Karpas-422 (cell line): ENCODE data around the gene DSEL. TPM values are rescaled to one million over a fixed set of nuclear protein-coding genes. Genes with fewer than 3 reads are reported as not detected.

Experiments
- DNase-seq: peaks from one replicate; pipeline ENCODE4 v3.0.0-alpha.2; 2015
- H2AFZ ChIP-seq: fragments of 200-600 bp; sonication (generic); 2 replicates; pipeline ENCODE4 v1.6.1; 2014; ENCODE audit warnings: antibody characterized with exemption, low read length, mixed read lengths
- H3K27ac ChIP-seq: fragments of 200-600 bp; sonication (generic); 2 replicates; pipeline ENCODE4 v1.5.1; 2014; ENCODE audit warnings: mild to moderate bottlenecking, low read length, moderate library complexity
- H3K27me3 ChIP-seq: fragments of 200-600 bp; sonication (generic); 2 replicates; pipeline ENCODE4 v1.6.1; 2014; ENCODE audit warnings: low read length, mixed read lengths
- H3K36me3 ChIP-seq: fragments of 200-600 bp; sonication (generic); 2 replicates; pipeline ENCODE4 v1.6.1; 2014; ENCODE audit warnings: low read length, mixed read lengths; ENCODE audit not compliant: insufficient read depth
- H3K4me1 ChIP-seq: fragments of 200-600 bp; sonication (generic); 2 replicates; pipeline ENCODE4 v1.6.1; 2014; ENCODE audit warnings: mild to moderate bottlenecking, low read length, mixed read lengths
- H3K4me2 ChIP-seq: fragments of 200-600 bp; sonication (generic); 2 replicates; pipeline ENCODE4 v1.6.1; 2014; ENCODE audit warnings: low read length, low read depth, mild to moderate bottlenecking; ENCODE audit not compliant: poor library complexity, severe bottlenecking
- H3K4me3 ChIP-seq: fragments of 200-600 bp; sonication (generic); 2 replicates; pipeline ENCODE4 v1.5.1; 2014; ENCODE audit warnings: mild to moderate bottlenecking, antibody characterized with exemption, low read length, mixed read lengths
- H3K79me2 ChIP-seq: fragments of 200-600 bp; sonication (generic); 2 replicates; pipeline ENCODE4 v1.6.1; 2014; ENCODE audit warnings: mild to moderate bottlenecking, low read length, mixed read lengths
- H3K9ac ChIP-seq: fragments of 200-600 bp; sonication (generic); 2 replicates; pipeline ENCODE4 v1.6.0; 2014; ENCODE audit warnings: low read length
- H3K9me2 ChIP-seq: fragments of 200-600 bp; sonication (generic), shearing (Covaris generic); replicated peaks from 2 replicates; pipeline ENCODE4 v1.6.0; 2014; ENCODE audit warnings: mild to moderate bottlenecking, low read length, moderate library complexity; ENCODE audit not compliant: insufficient read depth
- H3K9me3 ChIP-seq: fragments of 300-700, 200-600 bp; sonication (generic); 2 replicates; pipeline ENCODE4 v1.6.1; 2014; ENCODE audit warnings: low read length, mixed read lengths
- H4K20me1 ChIP-seq: fragments of 200-600 bp; sonication (generic); 2 replicates; pipeline ENCODE4 v1.6.1; 2014; ENCODE audit warnings: mild to moderate bottlenecking, antibody characterized with exemption, low read length, low read depth; ENCODE audit not compliant: insufficient read depth
- total RNA-seq: library from RNA; depleted of rRNA; stranded (reverse); fragments of >200 nt; shearing (Covaris generic); gene quantifications from 2 replicates; pipeline ENCODE4 v1.2.3, GENCODE V29; 2014; ENCODE audit warnings: low replicate concordance

Gene DSEL
- total RNA-seq, 1 experiment from 2014 or later: not detected

DNA sequence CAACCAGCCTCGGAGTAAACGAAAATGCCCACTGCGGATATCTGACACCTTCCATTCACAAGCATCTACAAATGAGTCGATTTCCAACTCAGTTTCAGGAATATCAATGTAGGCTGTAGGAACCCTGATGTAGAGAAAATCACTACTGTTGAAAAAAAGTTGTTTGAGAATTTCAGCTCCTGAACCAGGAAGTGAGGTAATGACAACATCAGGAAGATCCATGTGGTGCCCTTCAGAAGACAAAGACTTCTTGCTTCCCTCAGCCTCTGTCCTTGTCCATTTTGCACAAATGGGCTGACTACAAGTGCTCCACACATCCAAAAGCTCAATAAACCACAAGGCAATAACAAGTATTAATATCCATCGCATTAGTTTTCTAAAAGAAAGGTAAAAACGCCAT is 4.7 kb downstream of the DSEL start:
- no peak for DNase-seq
- Histone ChIP-seq H3K27ac (no peak overlapping the region), H3K36me3 (no peaks in the 10 kb centered on the region), H4K20me1 (no peaks in the 10 kb centered on the region), H3K27me3 (no peaks in the 10 kb centered on the region), H3K4me3 (no peak overlapping the region), H3K9me3 (peaks cover 2% of the 10 kb centered on the region; the same call in 1 of the 2 replicates), H3K9ac (no peak overlapping the region), H3K79me2 (no peaks in the 10 kb centered on the region), H3K9me2 (no peaks in the 10 kb centered on the region), H3K4me2 (no peak overlapping the region), H2AFZ (no peak overlapping the region), H3K4me1 (no peaks in the 10 kb centered on the region)

GRCh38 chr18:67510831-67511230 is 5.7 kb downstream of the DSEL start:
- no peak overlapping the region for H3K9ac ChIP-seq
- DNase-seq: no peak
- no peaks in the 10 kb centered on the region for H3K27me3 ChIP-seq
- H3K27ac ChIP-seq: no peak overlapping the region
- no peak overlapping the region for H3K4me2 ChIP-seq
- H3K4me1 ChIP-seq: no peaks in the 10 kb centered on the region
- 0 out of 2 replicates have a peak, but pooled peaks cover 2% of the 10 kb centered on the region for H3K9me3 ChIP-seq
- no peak overlapping the region for H3K4me3 ChIP-seq
- H4K20me1 ChIP-seq: no peaks in the 10 kb centered on the region
- no peaks in the 10 kb centered on the region for H3K36me3 ChIP-seq
- no peak overlapping the region for H2AFZ ChIP-seq
- H3K79me2 ChIP-seq: no peaks in the 10 kb centered on the region
- no peaks in the 10 kb centered on the region for H3K9me2 ChIP-seq

GRCh38 chr18:67509741-67510391 is 6.7 kb downstream of the DSEL start:
- no peak overlapping the region for H3K4me2 ChIP-seq

DNA sequence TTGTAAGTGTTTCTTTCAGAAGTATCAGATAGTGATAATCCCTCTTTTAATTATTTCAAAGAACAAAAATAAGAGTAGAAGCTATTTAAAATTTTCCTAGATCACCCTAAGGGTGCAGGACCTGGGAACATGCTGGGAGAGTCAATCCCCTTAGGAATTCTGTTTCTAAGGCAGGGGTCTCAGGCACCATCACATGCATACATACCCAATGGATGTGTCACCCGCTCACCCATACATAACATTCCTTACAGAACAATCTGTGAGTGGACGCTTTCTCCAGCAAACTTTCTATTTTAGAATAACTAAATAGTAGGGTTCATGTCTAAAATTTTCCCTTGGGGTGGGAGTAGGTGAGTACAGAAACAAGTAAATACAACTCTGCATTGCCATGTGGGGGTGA is 8.4 kb downstream of the DSEL start:
- H3K27me3 ChIP-seq: no peaks in the 10 kb centered on the region
- H3K4me3 ChIP-seq: no peak overlapping the region
- no peaks in the 10 kb centered on the region for H3K9me3 ChIP-seq
- no peak overlapping the region for H3K27ac ChIP-seq
- no peak overlapping the region for H3K4me2 ChIP-seq
- no peak for DNase-seq
- no peaks in the 10 kb centered on the region for H4K20me1 ChIP-seq
- H3K9ac ChIP-seq: no peak overlapping the region
- H3K4me1 ChIP-seq: no peaks in the 10 kb centered on the region
- H3K9me2 ChIP-seq: no peaks in the 10 kb centered on the region
- no peaks in the 10 kb centered on the region for H3K36me3 ChIP-seq
- no peaks in the 10 kb centered on the region for H3K79me2 ChIP-seq
- H2AFZ ChIP-seq: no peak overlapping the region

More at GRCh38 chr18:67509741-67510391, 6.7 kb downstream of the DSEL start:
- H3K4me1 ChIP-seq: no peaks in the 10 kb centered on the region
- no peaks in the 10 kb centered on the region for H3K36me3 ChIP-seq
- no peaks in the 10 kb centered on the region for H3K9me3 ChIP-seq
- no peak overlapping the region for H3K4me3 ChIP-seq
- H3K27me3 ChIP-seq: no peaks in the 10 kb centered on the region
- no peaks in the 10 kb centered on the region for H4K20me1 ChIP-seq
- no peaks in the 10 kb centered on the region for H3K9me2 ChIP-seq
- DNase-seq: no peak
- H3K9ac ChIP-seq: no peak overlapping the region
- no peak overlapping the region for H3K27ac ChIP-seq
- H3K79me2 ChIP-seq: no peaks in the 10 kb centered on the region
- H2AFZ ChIP-seq: no peak overlapping the region

DNA sequence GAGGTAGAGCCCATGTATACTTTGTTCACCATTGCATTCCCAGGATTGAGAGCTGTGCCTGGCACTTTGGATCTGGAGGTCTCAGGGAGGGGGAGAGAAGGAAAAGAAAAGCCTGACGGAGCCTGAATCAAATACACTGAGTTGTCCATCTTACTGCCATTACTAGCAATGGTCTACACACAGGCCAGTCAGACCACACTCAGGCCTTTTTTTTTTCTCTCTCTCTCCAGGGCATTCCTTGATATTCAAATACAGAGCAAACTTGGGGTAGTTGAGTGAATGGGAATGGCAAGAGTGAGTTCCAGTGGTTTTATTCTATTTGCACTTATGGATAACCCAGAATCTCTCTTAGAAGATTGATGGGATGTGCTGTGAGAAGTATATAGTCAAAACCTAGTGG is 11.8 kb downstream of the DSEL start:
- H3K27ac ChIP-seq: no peak overlapping the region
- H3K4me3 ChIP-seq: no peak overlapping the region
- H2AFZ ChIP-seq: no peak overlapping the region
- H3K9ac ChIP-seq: no peak overlapping the region
- H3K36me3 ChIP-seq: no peaks in the 10 kb centered on the region
- H3K4me1 ChIP-seq: no peaks in the 10 kb centered on the region
- no peaks in the 10 kb centered on the region for H3K27me3 ChIP-seq
- H3K9me2 ChIP-seq: no peaks in the 10 kb centered on the region
- no peaks in the 10 kb centered on the region for H3K79me2 ChIP-seq
- peaks cover 10% of the 10 kb centered on the region; the same call in 1 of the 2 replicates for H3K9me3 ChIP-seq
- DNase-seq: no peak
- no peak overlapping the region for H3K4me2 ChIP-seq
- no peaks in the 10 kb centered on the region for H4K20me1 ChIP-seq

DNA sequence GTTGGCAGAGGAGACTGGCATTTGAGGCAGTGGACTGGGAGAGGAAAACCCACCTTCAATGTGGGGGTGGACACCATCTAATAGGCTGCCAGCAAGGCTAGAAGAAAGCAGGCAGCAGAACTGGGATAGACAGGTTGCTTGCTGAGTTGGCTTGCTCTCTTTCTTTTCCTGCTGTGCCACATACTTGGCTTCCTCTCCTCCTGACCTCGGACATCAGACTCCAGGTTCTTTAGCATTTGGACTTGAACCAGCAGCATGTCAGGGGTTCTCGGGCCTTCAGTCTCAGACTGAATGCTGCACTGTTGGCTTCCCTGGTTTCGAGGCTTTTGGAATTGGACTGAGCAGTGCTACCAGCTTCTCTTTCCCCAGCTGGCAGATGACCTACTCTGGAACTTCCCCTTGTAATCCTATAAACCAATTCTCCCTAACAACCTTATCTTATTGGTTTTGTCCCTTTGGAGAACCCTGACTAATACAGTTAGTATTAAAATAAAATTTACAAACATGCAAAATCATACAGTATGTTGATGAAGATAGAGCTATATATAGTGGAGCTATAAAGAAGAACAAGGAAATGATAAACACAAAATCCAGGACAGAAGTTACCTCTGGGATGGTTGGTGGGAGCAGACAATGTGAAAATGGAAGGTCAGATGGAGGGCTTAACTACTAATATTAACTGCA is 15.9 kb downstream of the DSEL start:
- H3K79me2 ChIP-seq: no peaks in the 10 kb centered on the region
- no peaks in the 10 kb centered on the region for H4K20me1 ChIP-seq
- no peak overlapping the region for H2AFZ ChIP-seq
- no peaks in the 10 kb centered on the region for H3K9me2 ChIP-seq
- DNase-seq: no peak
- no peak overlapping the region for H3K4me2 ChIP-seq
- H3K27me3 ChIP-seq: no peaks in the 10 kb centered on the region
- peaks cover 21% of the 10 kb centered on the region for H3K9me3 ChIP-seq
- H3K9ac ChIP-seq: no peak overlapping the region
- no peaks in the 10 kb centered on the region for H3K4me1 ChIP-seq
- H3K4me3 ChIP-seq: no peak overlapping the region
- no peaks in the 10 kb centered on the region for H3K36me3 ChIP-seq
- no peak overlapping the region for H3K27ac ChIP-seq

DNA sequence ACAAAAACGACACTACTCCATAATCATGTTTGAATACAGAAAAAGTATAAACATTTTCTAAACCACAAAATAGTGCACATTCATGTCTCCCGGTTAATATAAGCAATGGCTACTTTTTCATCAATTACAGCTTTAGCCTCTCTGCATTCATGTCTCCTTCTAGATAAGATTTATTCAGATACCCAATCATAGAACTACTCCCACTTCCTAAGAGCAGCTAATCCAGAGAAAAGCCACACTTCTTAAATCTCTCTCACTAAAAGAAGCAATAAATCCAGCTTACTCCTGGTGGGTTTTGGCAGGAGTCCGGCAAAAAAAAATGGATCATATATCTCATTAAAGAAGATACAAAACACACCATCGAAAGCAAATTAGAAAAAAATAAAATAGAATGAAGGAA is 20.1 kb downstream of the DSEL start:
- no peaks in the 10 kb centered on the region for H3K27me3 ChIP-seq
- no peak overlapping the region for H3K9ac ChIP-seq
- H3K4me3 ChIP-seq: no peak overlapping the region
- peaks cover 29% of the 10 kb centered on the region for H3K9me3 ChIP-seq
- no peaks in the 10 kb centered on the region for H3K79me2 ChIP-seq
- no peak overlapping the region for H3K4me2 ChIP-seq
- no peaks in the 10 kb centered on the region for H4K20me1 ChIP-seq
- H3K4me1 ChIP-seq: no peaks in the 10 kb centered on the region
- H2AFZ ChIP-seq: no peak overlapping the region
- no peaks in the 10 kb centered on the region for H3K36me3 ChIP-seq
- no peak overlapping the region for H3K27ac ChIP-seq
- no peak for DNase-seq
- H3K9me2 ChIP-seq: no peaks in the 10 kb centered on the region

- Histone ChIP-seq H3K4me3 (no peak overlapping the region), H3K27me3 (no peaks in the 10 kb centered on the region), H3K36me3 (no peaks in the 10 kb centered on the region), H3K27ac (no peak overlapping the region), H3K9me3 (peaks cover 10% of the 10 kb centered on the region), H4K20me1 (no peaks in the 10 kb centered on the region), H3K4me1 (no peaks in the 10 kb centered on the region), H2AFZ (no peak overlapping the region), H3K9ac (no peak overlapping the region), H3K4me2 (no peak overlapping the region), H3K9me2 (no peaks in the 10 kb centered on the region), H3K79me2 (no peaks in the 10 kb centered on the region)
- no peak for DNase-seq
Observed at GRCh38 chr18:67486534-67486933, 30.0 kb downstream of the DSEL start.
